Mucosa of rectum (tissue), 2 donors: Measurements from ENCODE around the gene MEI1.

Experiments used
- H3K27ac ChIP-seq, 2 donors: one replicate each; pipeline ENCODE4 v1.7.0; 2013; ENCODE audit warnings: inconsistent platforms in 2 of 2, low read depth in 2 of 2, low read length in 2 of 2
- H3K27me3 ChIP-seq, 2 donors: one replicate each; pipeline ENCODE4 v1.7.0; 2013; ENCODE audit warnings: low read length in 2 of 2; ENCODE audit not compliant: control insufficient read depth in 2 of 2, insufficient read depth in 2 of 2
- H3K36me3 ChIP-seq, 2 donors: one replicate each; pipeline ENCODE4 v1.7.0; 2013; ENCODE audit warnings: low read length in 2 of 2; ENCODE audit not compliant: control insufficient read depth in 2 of 2, insufficient read depth in 2 of 2
- H3K4me1 ChIP-seq, 2 donors: one replicate each; pipeline ENCODE4 v1.7.0; 2013; ENCODE audit warnings: low read length in 2 of 2, mild to moderate bottlenecking in 1 of 2; ENCODE audit not compliant: control insufficient read depth in 2 of 2, insufficient read depth in 2 of 2
- H3K4me3 ChIP-seq, 2 donors: one replicate each; pipeline ENCODE4 v1.7.0; 2013; ENCODE audit warnings: low read length in 2 of 2
- H3K9ac ChIP-seq, 2 donors: one replicate each; pipeline ENCODE4 v1.7.0; 2013; ENCODE audit warnings: low read length in 2 of 2, low read depth in 1 of 2, mild to moderate bottlenecking in 1 of 2
- H3K9me3 ChIP-seq, 2 donors: one replicate each; pipeline ENCODE4 v1.7.0; 2013; ENCODE audit warnings: low read length in 2 of 2; ENCODE audit not compliant: control insufficient read depth in 2 of 2
- donor health status: healthy.
- donor health status: Normal muscosa, but diverticular disease.

The MEI1 gene

GRCh38 chr22:41779929-41780505 lies 80.7 kb downstream of the MEI1 start:
- no peaks in the 10 kb centered on the region for H3K36me3 ChIP-seq
- peak overlapping the region in 1 of 2 donors; percentile 16 for H3K27ac ChIP-seq
- no peak overlapping the region for H3K4me3 ChIP-seq
- H3K9me3 ChIP-seq: no peaks in the 10 kb centered on the region
- H3K4me1 ChIP-seq: peaks cover 3 to 4% of the 10 kb centered on the region in 2 donors
- H3K27me3 ChIP-seq: no peaks in the 10 kb centered on the region
- H3K9ac ChIP-seq: no peak overlapping the region

DNA sequence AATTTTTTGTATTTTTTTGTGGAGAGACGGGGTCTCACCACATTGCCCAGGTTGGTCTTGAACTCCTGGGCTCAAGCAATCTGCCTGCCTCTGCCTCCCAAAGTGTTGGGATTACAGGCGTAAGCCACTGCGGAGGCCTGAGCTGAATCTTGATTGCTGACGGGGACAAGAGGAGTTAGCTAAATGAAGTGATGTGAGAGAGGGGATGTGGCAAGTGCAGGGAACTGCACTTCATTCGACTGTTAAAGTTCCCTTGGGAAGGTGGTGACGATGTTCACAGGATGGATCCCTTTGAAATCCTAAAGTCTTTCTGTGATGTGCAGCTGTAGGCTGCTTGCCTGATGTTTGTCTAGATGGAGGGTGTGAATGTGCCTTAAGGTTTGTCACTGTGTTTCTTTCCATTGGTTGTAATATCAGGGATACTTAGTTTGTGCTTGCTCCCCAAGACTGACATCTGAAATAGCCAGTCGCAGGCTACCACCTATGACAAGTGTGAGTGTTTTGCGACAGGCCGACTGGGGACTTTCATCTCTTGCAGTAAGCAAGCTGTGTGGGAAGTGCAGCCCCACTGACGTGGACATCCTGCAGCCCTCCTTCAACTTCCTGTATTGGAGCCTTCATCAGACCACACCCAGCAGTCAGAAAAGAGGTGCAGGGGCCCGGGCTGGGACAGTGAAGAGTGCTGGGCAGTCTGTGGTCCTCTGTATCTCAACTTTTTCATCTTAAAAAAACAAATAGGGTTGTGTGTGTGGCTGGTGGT lies 81.6 kb downstream of the MEI1 start:
- no peaks in the 10 kb centered on the region for H3K27me3 ChIP-seq
- peak overlapping the region; percentile 46 to 70 for H3K4me3 ChIP-seq

GRCh38 chr22:41781507-41781906 lies 82.2 kb downstream of the MEI1 start:
- Histone ChIP-seq H3K36me3 (no peaks in the 10 kb centered on the region), H3K4me1 (peaks cover 3 to 4% of the 10 kb centered on the region in 2 donors), H3K27ac (peak overlapping the region; percentile 52 to 69), H3K27me3 (no peaks in the 10 kb centered on the region), H3K9ac (peak overlapping the region; percentile 61 to 74), H3K4me3 (peak overlapping the region; percentile 46 to 70), H3K9me3 (no peaks in the 10 kb centered on the region)

More for the DNA sequence above, 81.6 kb downstream of the MEI1 start:
- no peaks in the 10 kb centered on the region for H3K36me3 ChIP-seq
- H3K4me1 ChIP-seq: peaks cover 3 to 4% of the 10 kb centered on the region in 2 donors
- H3K9me3 ChIP-seq: no peaks in the 10 kb centered on the region
- peak overlapping the region; percentile 61 to 74 for H3K9ac ChIP-seq
- H3K27ac ChIP-seq: peak overlapping the region; percentile 65 to 69

DNA sequence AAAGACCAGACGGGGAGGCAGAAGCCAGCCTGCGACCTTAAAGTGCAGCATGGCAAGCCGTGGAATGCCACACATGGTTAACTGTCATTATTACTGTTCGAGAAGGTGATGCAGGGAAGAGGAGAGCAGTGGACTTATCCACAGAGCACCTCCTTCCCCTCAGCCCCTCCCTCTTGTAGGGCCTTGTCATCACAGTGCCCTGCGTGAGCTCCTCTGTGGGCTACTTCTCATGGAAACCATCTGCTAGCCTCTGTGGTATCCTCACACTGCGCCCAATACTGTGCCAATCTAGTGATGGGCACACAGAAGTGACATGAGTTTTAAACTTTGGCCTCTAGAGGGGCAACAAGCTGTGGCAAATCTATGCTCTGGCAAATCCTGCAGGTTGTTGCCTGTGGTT lies 83.0 kb downstream of the MEI1 start:
- peak overlapping the region; percentile 46 to 70 for H3K4me3 ChIP-seq
- H3K27ac ChIP-seq: no peak overlapping the region
- peaks cover 3 to 4% of the 10 kb centered on the region in 2 donors for H3K4me1 ChIP-seq
- peak overlapping the region; percentile 61 to 74 for H3K9ac ChIP-seq
- no peaks in the 10 kb centered on the region for H3K27me3 ChIP-seq
- H3K9me3 ChIP-seq: no peaks in the 10 kb centered on the region
- no peaks in the 10 kb centered on the region for H3K36me3 ChIP-seq

- Histone ChIP-seq H3K27ac (no peak overlapping the region), H3K27me3 (no peaks in the 10 kb centered on the region), H3K4me1 (peaks cover 3 to 4% of the 10 kb centered on the region in 2 donors), H3K36me3 (no peaks in the 10 kb centered on the region), H3K9me3 (no peaks in the 10 kb centered on the region), H3K4me3 (peak overlapping the region; percentile 46 to 70), H3K9ac (peak overlapping the region in 1 of 2 donors; percentile 26)
These were observed 83.4 kb downstream of the MEI1 start for GRCh38 chr22:41782751-41783150.

GRCh38 chr22:41787331-41787730 lies 88.0 kb downstream of the MEI1 start:
- no peak overlapping the region for H3K4me3 ChIP-seq
- no peaks in the 10 kb centered on the region for H3K9me3 ChIP-seq
- no peak overlapping the region for H3K9ac ChIP-seq
- H3K4me1 ChIP-seq: no peaks in the 10 kb centered on the region
- no peaks in the 10 kb centered on the region for H3K36me3 ChIP-seq
- no peak overlapping the region for H3K27ac ChIP-seq
- no peaks in the 10 kb centered on the region for H3K27me3 ChIP-seq

DNA sequence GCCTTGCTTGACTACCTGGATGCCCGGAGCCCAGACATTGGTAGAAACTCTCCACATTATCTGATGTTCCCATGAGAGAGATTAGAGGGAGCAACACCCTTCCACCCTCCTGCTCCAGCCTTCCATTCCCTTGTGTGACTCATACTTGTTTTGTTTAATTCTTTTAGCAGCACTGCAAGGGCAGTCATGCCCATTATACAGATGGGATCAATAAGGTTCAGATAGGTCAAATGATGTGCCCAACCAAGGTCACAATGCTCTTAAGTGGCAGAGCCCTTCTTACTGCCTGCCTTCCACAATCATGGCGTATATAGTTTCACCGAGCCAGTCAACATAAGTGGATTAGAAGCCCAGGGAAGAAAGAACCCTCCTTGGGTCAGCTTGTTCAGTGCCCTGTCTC lies 94.6 kb downstream of the MEI1 start:
- Histone ChIP-seq H3K9ac (no peak overlapping the region), H3K9me3 (no peaks in the 10 kb centered on the region), H3K4me1 (no peaks in the 10 kb centered on the region), H3K27me3 (no peaks in the 10 kb centered on the region), H3K4me3 (no peak overlapping the region), H3K27ac (no peak overlapping the region), H3K36me3 (no peaks in the 10 kb centered on the region)

- no peak overlapping the region for H3K4me3 ChIP-seq
- peaks cover 12 to 21% of the 10 kb centered on the region in 2 donors for H3K4me1 ChIP-seq
- no peaks in the 10 kb centered on the region for H3K27me3 ChIP-seq
- no peaks in the 10 kb centered on the region for H3K36me3 ChIP-seq
- no peak overlapping the region for H3K9ac ChIP-seq
- no peaks in the 10 kb centered on the region for H3K9me3 ChIP-seq
- no peak overlapping the region for H3K27ac ChIP-seq
These were observed 99.4 kb downstream of the MEI1 start for GRCh38 chr22:41798736-41799135.

- Histone ChIP-seq H3K27ac (peak overlapping the region; percentile 77 to 91), H3K4me3 (peak overlapping the region; percentile 87 to 90), H3K9ac (peak overlapping the region; percentile 85 to 95), H3K27me3 (no peaks in the 10 kb centered on the region), H3K36me3 (no peaks in the 10 kb centered on the region), H3K4me1 (peaks cover 12 to 21% of the 10 kb centered on the region in 2 donors), H3K9me3 (no peaks in the 10 kb centered on the region)
These were observed 100.4 kb downstream of the MEI1 start for GRCh38 chr22:41799486-41800347.
